H9 (cell line): Measurements from ENCODE around the gene TRAF3. TPM values are rescaled to one million over a fixed set of nuclear protein-coding genes. Genes with fewer than 3 reads are reported as not detected.
A peak's percentile ranks its signal among the peaks of the same experiment; 100 is the strongest.

Experiments
- DNase-seq: peaks from one replicate; pipeline ENCODE4 v3.0.0-alpha.2; 2017
- H2AFZ ChIP-seq: one replicate; pipeline ENCODE4 v1.6.1; 2013; ENCODE audit warnings: mild to moderate bottlenecking, low read length, control low read depth, moderate library complexity
- H2AK5ac ChIP-seq: 2 replicates; pipeline ENCODE4 v1.6.1; 2013; ENCODE audit warnings: low read length, control low read depth, mixed read lengths; ENCODE audit not compliant: insufficient read length
- H2BK120ac ChIP-seq: one replicate; pipeline ENCODE4 v1.6.1; 2013; ENCODE audit warnings: low read depth, mild to moderate bottlenecking, low read length, control low read depth, inconsistent platforms; ENCODE audit not compliant: poor library complexity, severe bottlenecking
- H2BK12ac ChIP-seq: 2 replicates; pipeline ENCODE4 v1.6.1; 2013; ENCODE audit warnings: low read length, control low read depth, mixed read lengths, low read depth; ENCODE audit not compliant: insufficient read length
- H2BK15ac ChIP-seq: 2 replicates; pipeline ENCODE4 v1.6.1; 2013; ENCODE audit warnings: low read depth, low read length, control low read depth
- H2BK20ac ChIP-seq: one replicate; pipeline ENCODE4 v1.6.1; 2013; ENCODE audit warnings: low read depth, mild to moderate bottlenecking, low read length, control low read depth, inconsistent platforms; ENCODE audit not compliant: poor library complexity, severe bottlenecking
- H2BK5ac ChIP-seq: 2 replicates; pipeline ENCODE4 v1.6.1; 2013; ENCODE audit warnings: low read length, control low read depth, mixed read lengths; ENCODE audit not compliant: insufficient read length
- H3K14ac ChIP-seq: 2 replicates; pipeline ENCODE4 v1.6.1; 2013; ENCODE audit warnings: low read length, control low read depth; ENCODE audit not compliant: insufficient read depth
- H3K18ac ChIP-seq: 2 replicates; pipeline ENCODE4 v1.6.1; 2013; ENCODE audit warnings: low read depth, mild to moderate bottlenecking, mixed read lengths, low read length, control low read depth; ENCODE audit not compliant: insufficient read length
- H3K23ac ChIP-seq: 2 replicates; pipeline ENCODE4 v1.6.1; 2013; ENCODE audit warnings: low read length, control low read depth, mixed read lengths, low read depth; ENCODE audit not compliant: insufficient read length
- H3K23me2 ChIP-seq: 2 replicates; pipeline ENCODE4 v1.6.1; 2013; ENCODE audit warnings: low read depth, mild to moderate bottlenecking, mixed read lengths, low read length, control low read depth; ENCODE audit not compliant: insufficient read length, poor library complexity, severe bottlenecking
- H3K27ac ChIP-seq: 2 replicates; pipeline ENCODE4 v1.5.1; 2013; ENCODE audit warnings: low read length, control low read depth, mixed read lengths, low read depth; ENCODE audit not compliant: insufficient read length
- H3K27me3 ChIP-seq: 2 replicates; pipeline ENCODE4 v1.6.1; 2013; ENCODE audit warnings: low read length, control low read depth, inconsistent platforms; ENCODE audit not compliant: insufficient read depth
- H3K4ac ChIP-seq: 2 replicates; pipeline ENCODE4 v1.6.1; 2013; ENCODE audit warnings: low read depth, mild to moderate bottlenecking, control low read depth, inconsistent platforms, low read length, moderate library complexity
- H3K4me1 ChIP-seq: 2 replicates; pipeline ENCODE4 v1.6.1; 2013; ENCODE audit warnings: low read length, control low read depth, inconsistent platforms; ENCODE audit not compliant: insufficient read depth
- H3K4me2 ChIP-seq: 2 replicates; pipeline ENCODE4 v1.6.1; 2013; ENCODE audit warnings: low read length, control low read depth, mixed read lengths; ENCODE audit not compliant: insufficient read length, insufficient read depth
- H3K56ac ChIP-seq: 2 replicates; pipeline ENCODE4 v1.6.1; 2013; ENCODE audit warnings: low read depth, mild to moderate bottlenecking, mixed read lengths, low read length, control low read depth; ENCODE audit not compliant: insufficient read length
- H3K79me1 ChIP-seq: 2 replicates; pipeline ENCODE4 v1.6.1; 2013; ENCODE audit warnings: low read depth, mild to moderate bottlenecking, moderate library complexity, low read length, control low read depth, inconsistent platforms; ENCODE audit not compliant: insufficient read depth, poor library complexity, severe bottlenecking
- H3K79me2 ChIP-seq: 2 replicates; pipeline ENCODE4 v1.6.1; 2013; ENCODE audit warnings: low read length, control low read depth, inconsistent platforms; ENCODE audit not compliant: insufficient read depth
- H3K9ac ChIP-seq: 2 replicates; pipeline ENCODE4 v1.6.1; 2013; ENCODE audit warnings: low read length, control low read depth, mixed read lengths; ENCODE audit not compliant: insufficient read length; ENCODE audit errors: extremely low read depth
- H3K9me3 ChIP-seq: one replicate; pipeline ENCODE4 v1.6.1; 2013; ENCODE audit warnings: low read depth, low read length, inconsistent platforms; ENCODE audit not compliant: control insufficient read depth
- H3T11ph ChIP-seq: one replicate; pipeline ENCODE4 v1.6.1; 2013; ENCODE audit warnings: mild to moderate bottlenecking, low read length, control low read depth, inconsistent platforms
- H4K20me1 ChIP-seq: one replicate; pipeline ENCODE4 v1.6.1; 2013; ENCODE audit not compliant: control insufficient read depth, insufficient read length, insufficient read depth
- H4K5ac ChIP-seq: 2 replicates; pipeline ENCODE4 v1.6.1; 2013; ENCODE audit warnings: low read depth, mild to moderate bottlenecking, mixed read lengths, low read length, control low read depth; ENCODE audit not compliant: insufficient read length
- H4K8ac ChIP-seq: replicated peaks from 2 replicates; pipeline ENCODE4 v1.6.1; 2013; ENCODE audit warnings: low read length, control low read depth, mixed read lengths, low read depth; ENCODE audit not compliant: insufficient read length
- H4K91ac ChIP-seq: 2 replicates; pipeline ENCODE4 v1.6.1; 2013; ENCODE audit warnings: low read depth, mild to moderate bottlenecking, moderate library complexity, mixed read lengths, low read length, control low read depth; ENCODE audit not compliant: insufficient read length
- H3K27ac Mint-ChIP-seq, 3 experiments: 2 replicates in 2 of 3; 3 replicates in 1 of 3; pipeline ENCODE4 v1.8.0; 2020 to 2021; ENCODE audit warnings: mixed read lengths in 3 of 3, mild to moderate bottlenecking in 1 of 3, moderate library complexity in 1 of 3
- H3K27me3 Mint-ChIP-seq: 2 replicates; pipeline ENCODE4 v1.8.0; 2021; ENCODE audit warnings: low read depth, mild to moderate bottlenecking, moderate library complexity, mixed read lengths
- H3K36me3 Mint-ChIP-seq, 3 experiments: 2 replicates in 2 of 3; 3 replicates in 1 of 3; pipeline ENCODE4 v1.8.0; 2020 to 2021; ENCODE audit warnings: low read depth in 3 of 3, mixed read lengths in 3 of 3; ENCODE audit not compliant: insufficient read depth in 1 of 3
- H3K4me1 Mint-ChIP-seq, 2 experiments: 2 replicates each; pipeline ENCODE4 v1.8.0; 2020; ENCODE audit warnings: mixed read lengths in 2 of 2
- H3K4me3 Mint-ChIP-seq, 2 experiments: 2 replicates in 1 of 2; 3 replicates in 1 of 2; pipeline ENCODE4 v1.8.0; 2020 to 2021; ENCODE audit warnings: mild to moderate bottlenecking in 2 of 2, mixed read lengths in 2 of 2, moderate library complexity in 1 of 2
- H3K9me3 Mint-ChIP-seq, 2 experiments: 2 replicates in 1 of 2; 3 replicates in 1 of 2; pipeline ENCODE4 v1.8.0; 2020; ENCODE audit warnings: mild to moderate bottlenecking in 2 of 2, mixed read lengths in 2 of 2, moderate library complexity in 1 of 2
- CTCF ChIP-seq: fragments of 200-600 bp; sonication (generic); conservative IDR thresholded peaks from 3 replicates; pipeline ENCODE4 v1.8.0; 2021; ENCODE audit warnings: antibody characterized with exemption, mild to moderate bottlenecking
- WGBS: extraction: QIAGEN DNeasy Blood & Tissue Kit; methylation state at CpG from one replicate; pipeline ENCODE4 v1.1.7; 2013; ENCODE audit warnings: missing lambda C conversion rate, low lambda C conversion rate, mixed read lengths; ENCODE audit not compliant: insufficient read length; ENCODE audit errors: extremely low coverage; 5-methylcytosine and 5-hydroxymethylcytosine counted together
- total RNA-seq: library from RNA; stranded (reverse); gene quantifications from 2 replicates; pipeline ENCODE4 v1.2.1, GENCODE V29; 2021

The TRAF3 gene
- total RNA-seq, 1 experiment from 2014 or later, result 9.6 TPM

DNA sequence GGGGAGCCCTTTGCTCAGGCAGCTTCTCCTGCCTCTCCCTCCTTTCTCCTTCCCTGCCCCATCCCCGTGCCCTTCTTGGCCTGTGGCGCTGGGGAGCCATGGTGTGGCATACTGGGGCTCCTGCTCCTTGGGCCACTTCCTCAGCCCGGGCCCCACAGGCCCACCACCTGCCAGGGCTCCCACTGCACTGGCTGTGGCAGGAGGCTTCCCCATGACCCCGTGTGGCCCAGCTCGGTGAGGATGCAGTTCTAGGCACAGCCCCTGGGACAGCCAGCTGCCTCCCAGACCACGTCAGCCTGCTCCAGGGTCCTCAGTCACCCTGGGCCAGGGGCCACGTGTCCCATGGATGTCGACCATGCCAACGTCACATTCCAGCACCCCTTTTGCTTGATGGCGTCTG lies 132.2 kb downstream of the TRAF3 start:
- Histone ChIP-seq H2AFZ (no peak overlapping the region), H3K27ac (no peak overlapping the region), H2BK20ac (no peak overlapping the region), H4K8ac (no peak overlapping the region), H3K4ac (no peak overlapping the region), H3K23me2 (no peaks in the 10 kb centered on the region), H3K4me1 (no peaks in the 10 kb centered on the region), H3K4me2 (no peak overlapping the region), H2BK12ac (no peak overlapping the region), H4K91ac (no peak overlapping the region), H3K14ac (no peak overlapping the region; the same call in 1 of the 2 replicates), H4K20me1 (no peaks in the 10 kb centered on the region), H2BK120ac (no peak overlapping the region), H3K23ac (no peak overlapping the region), H3K9me3 (no peaks in the 10 kb centered on the region), H3K56ac (no peak overlapping the region), H4K5ac (no peak overlapping the region), H2BK5ac (no peak overlapping the region), H2AK5ac (no peak overlapping the region), H3T11ph (no peak overlapping the region), H3K79me2 (no peaks in the 10 kb centered on the region), H3K27me3 (no peaks in the 10 kb centered on the region), H2BK15ac (no peak overlapping the region), H3K9ac (no peak overlapping the region), H3K18ac (no peak overlapping the region), H3K79me1 (no peaks in the 10 kb centered on the region)
- Mint-ChIP-seq H3K27me3 (no peaks in the 10 kb centered on the region), H3K36me3 (peaks cover 22 to 31% (median 28%) of the 10 kb centered on the region in 3 experiments), H3K4me1 (no peaks in the 10 kb centered on the region; a peak in 1 of 4 replicates), H3K9me3 (peaks cover 16 to 17% of the 10 kb centered on the region in 2 experiments), H3K4me3 (no peak overlapping the region), H3K27ac (0 out of 7 replicates have a peak overlapping the region, but pooled peaks of 1 of the 3 experiments have one; percentile 48)
- TF ChIP-seq CTCF, result no peak
- no peak for DNase-seq
- WGBS, result no CpG with 5 or more reads among the region's 10 CpGs
